Measurements from ENCODE around the gene TAS2R40. TPM values are rescaled to one million over a fixed set of nuclear protein-coding genes. Genes with fewer than 3 reads are reported as not detected.
"Not testable (repeated sequence)": the region's sequence is repeated elsewhere in the genome, so short reads cannot be mapped to it uniquely, and the experiment has no call there.

Gene TAS2R40
- total RNA-seq (not detected), polyA plus RNA-seq (not detected), total RNA-seq (0 reads per million in 6 experiments)

DNA sequence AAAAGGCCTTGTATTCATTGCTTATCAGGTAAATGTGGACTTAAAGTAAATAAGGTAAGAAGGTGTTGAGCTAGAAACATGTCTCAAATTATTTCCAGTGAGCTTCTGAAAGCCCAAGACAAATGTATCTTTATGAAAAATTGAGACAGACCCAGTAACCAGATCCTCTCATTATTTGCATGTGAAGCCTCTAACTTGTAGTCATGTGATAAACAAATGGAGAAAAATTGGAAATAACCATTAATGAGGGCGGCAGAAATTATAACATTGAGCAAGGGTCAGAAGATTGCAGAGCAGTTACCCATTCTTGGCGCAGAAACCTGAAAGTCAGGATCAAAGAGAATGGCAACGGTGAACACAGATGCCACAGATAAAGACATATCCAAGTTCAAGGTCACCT, at the start of gene TAS2R40:
Gene TAS2R40, plus strand, starts transcription at position 301 of the 400 bp plus-strand sequence. Its CDS starts 42 bp downstream, at position 343.
- no peak within 1 kb of the TSS for H3K4me3 Mint-ChIP-seq
- ATAC-seq (no peak), DNase-seq (no peak)
- H3K27me3 Mint-ChIP-seq, result peaks cover 5 to 19% (median 11%) of the 10 kb centered on the region in 5 donors
- H3K4me1 Mint-ChIP-seq, result peaks cover 0 to 2% (median 0%) of the 10 kb centered on the region in 4 donors
- no peaks in the 10 kb centered on the region for H3K9me3 Mint-ChIP-seq
- POLR2A ChIA-PET, result interaction anchor here (0.6 to 0.8 kb wide), 3 partner anchors 74 to 366 kb away, joined by 4 to 7 read pairs (median 4); no protein-coding TSS in a partner anchor
- no peaks in the 10 kb centered on the region for H3K36me3 Mint-ChIP-seq
- no peak within 1 kb of the TSS for H3K27ac Mint-ChIP-seq

DNA sequence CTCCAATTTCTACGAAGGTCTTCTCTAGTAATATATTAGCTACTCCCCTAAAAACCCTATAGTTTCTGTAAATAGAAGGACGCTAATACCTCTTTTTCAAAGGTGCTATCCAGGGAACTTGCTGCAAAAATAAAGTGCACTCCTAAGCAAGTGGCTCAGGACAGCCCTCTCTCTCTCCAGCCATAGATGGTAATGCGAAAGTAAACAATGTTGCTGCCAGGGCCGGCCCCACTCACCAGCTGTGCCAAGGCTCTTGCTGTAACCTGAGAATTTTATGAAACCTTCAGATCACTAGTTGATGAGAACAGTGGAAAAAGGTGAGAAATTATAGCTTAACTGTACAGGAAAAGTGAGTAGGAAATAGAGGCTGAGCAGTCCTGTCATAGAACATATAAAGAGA, 49.5 kb upstream of the TAS2R40 start:
- DNase-seq (no peak), ATAC-seq (no peak)
- POLR2A ChIA-PET, result no interaction called here
- H3K4me1 Mint-ChIP-seq, result peaks cover 0 to 6% (median 0%) of the 10 kb centered on the region in 4 donors
- H3K27ac Mint-ChIP-seq, result no peak overlapping the region
- H3K9me3 Mint-ChIP-seq, result peaks cover 2 to 16% (median 5%) of the 10 kb centered on the region in 9 donors
- H3K27me3 Mint-ChIP-seq, result peaks cover 0 to 11% (median 7%) of the 10 kb centered on the region in 5 donors
- H3K36me3 Mint-ChIP-seq, result peaks cover 0 to 5% (median 3%) of the 10 kb centered on the region in 3 donors
- H3K4me3 Mint-ChIP-seq, result no peak overlapping the region

DNA sequence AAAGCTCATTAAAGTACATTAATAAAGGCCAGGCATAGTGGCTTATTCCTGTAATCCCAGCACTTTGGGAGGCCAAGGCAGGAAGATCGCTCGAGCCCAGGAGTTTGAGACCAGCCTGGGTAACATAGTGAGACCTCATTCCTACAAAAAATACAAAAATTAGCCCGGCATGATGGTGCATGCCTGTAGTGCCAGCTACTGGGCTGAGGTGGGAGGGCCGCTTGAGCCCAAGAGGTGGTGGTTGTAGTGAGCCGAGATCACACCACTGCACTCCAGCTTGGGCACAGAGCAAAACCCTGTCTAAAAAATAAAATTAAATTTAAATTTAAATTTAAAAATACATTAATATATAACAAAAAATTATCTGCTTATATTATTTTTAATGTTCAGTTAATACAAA, 45.7 kb upstream of the TAS2R40 start:
- Mint-ChIP-seq H3K27me3 (peaks cover 0 to 9% (median 4%) of the 10 kb centered on the region in 5 donors), H3K9me3 (peaks cover 6 to 35% (median 23%) of the 10 kb centered on the region in 9 donors), H3K4me3 (no peak overlapping the region), H3K36me3 (peaks cover 0 to 24% (median 0%) of the 10 kb centered on the region in 3 donors), H3K4me1 (peaks cover 0 to 3% (median 0%) of the 10 kb centered on the region in 4 donors), H3K27ac (no peak overlapping the region)
- no peak for ATAC-seq
- DNase-seq, result no peak
- POLR2A ChIA-PET, result no interaction called here

DNA sequence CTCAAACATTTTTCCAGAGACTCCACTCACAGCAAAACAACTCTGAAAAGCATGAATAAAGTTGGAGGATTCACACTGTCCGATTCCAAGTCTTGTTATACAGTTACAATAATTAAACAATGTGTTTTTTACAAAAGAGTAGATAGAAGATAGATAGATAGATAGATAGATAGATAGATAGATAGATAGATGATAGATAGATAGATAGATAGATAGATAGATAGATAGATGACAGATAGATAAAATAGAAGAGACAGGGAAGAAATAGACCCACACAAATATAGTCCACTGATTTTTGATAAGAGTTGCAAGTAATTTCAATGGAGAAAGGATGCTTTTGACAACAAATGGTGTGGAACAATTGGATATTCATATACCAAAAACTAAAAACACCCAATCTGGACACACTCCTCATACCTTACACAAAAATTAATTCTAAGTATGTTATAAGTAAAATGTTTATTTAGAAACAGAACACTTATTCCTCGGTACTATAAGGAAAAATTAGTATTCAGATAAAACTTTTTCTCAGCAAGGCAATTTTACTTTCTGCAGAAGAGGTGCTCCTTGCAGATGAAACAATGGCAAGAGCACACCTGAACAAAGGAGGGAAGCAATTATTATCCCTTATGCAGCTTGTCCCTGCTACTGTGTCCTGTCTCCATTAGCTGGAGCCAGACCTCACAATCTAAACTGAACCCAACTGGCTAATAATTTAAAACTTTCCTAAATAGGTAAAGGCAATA, 44.3 kb upstream of the TAS2R40 start:
- no peak for ATAC-seq
- Mint-ChIP-seq H3K4me1 (peaks cover 0 to 8% (median 0%) of the 10 kb centered on the region in 4 donors), H3K27ac (no peak overlapping the region), H3K4me3 (no peak overlapping the region), H3K9me3 (peaks cover 6 to 40% (median 23%) of the 10 kb centered on the region in 9 donors), H3K36me3 (peaks cover 0 to 29% (median 0%) of the 10 kb centered on the region in 3 donors), H3K27me3 (peaks cover 4 to 17% (median 4%) of the 10 kb centered on the region in 5 donors)
- no peak for DNase-seq
- POLR2A ChIA-PET, result no interaction called here

DNA sequence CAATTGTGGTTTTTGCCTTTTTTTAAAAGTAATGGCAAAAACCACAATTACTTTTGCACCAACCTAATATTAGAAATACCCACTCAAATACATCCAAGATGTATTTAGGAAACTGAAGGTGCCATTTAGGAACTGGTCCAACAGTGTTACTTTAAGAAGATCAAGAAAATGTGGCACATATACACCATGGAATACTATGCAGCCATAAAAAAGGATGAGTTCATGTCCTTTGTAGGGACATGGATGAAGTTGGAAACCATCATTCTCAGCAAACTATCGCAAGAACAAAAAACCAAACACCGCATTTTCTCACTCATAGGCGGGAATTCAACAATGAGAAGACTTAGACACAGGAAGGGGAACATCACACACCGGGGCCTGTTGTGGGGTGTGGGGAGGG, 41.1 kb upstream of the TAS2R40 start:
- peaks cover 4 to 40% (median 23%) of the 10 kb centered on the region in 9 donors for H3K9me3 Mint-ChIP-seq
- peaks cover 0 to 29% (median 0%) of the 10 kb centered on the region in 3 donors for H3K36me3 Mint-ChIP-seq
- POLR2A ChIA-PET, H3K4me3 Mint-ChIP-seq, ATAC-seq, H3K27ac Mint-ChIP-seq, DNase-seq: not testable (repeated sequence)
- peaks cover 11 to 35% (median 17%) of the 10 kb centered on the region in 5 donors for H3K27me3 Mint-ChIP-seq
- peaks cover 0 to 21% (median 0%) of the 10 kb centered on the region in 4 donors for H3K4me1 Mint-ChIP-seq

DNA sequence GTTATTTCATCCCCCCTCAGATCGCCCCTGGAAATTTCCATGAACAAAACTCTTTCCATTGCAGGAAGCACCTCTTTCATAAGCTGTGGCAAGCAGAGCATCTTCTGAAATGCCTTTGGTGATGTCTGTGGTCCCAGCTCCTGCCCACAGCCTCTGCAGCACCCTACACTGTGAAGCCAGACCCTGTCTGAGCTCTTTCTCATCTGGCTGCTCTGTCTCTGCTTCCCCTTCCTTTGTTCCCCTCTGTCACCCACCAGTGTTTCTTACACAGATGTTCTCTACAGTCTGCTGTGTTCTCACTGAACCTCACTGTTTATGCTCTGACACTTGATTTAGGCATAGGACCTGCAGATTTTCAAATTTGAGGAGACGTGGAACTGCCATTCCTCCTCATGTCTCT, 40.5 kb upstream of the TAS2R40 start:
- Mint-ChIP-seq H3K4me3 (no peak overlapping the region), H3K27me3 (peaks cover 13 to 40% (median 20%) of the 10 kb centered on the region in 5 donors), H3K9me3 (peaks cover 4 to 40% (median 23%) of the 10 kb centered on the region in 9 donors), H3K4me1 (peaks cover 0 to 21% (median 0%) of the 10 kb centered on the region in 4 donors), H3K36me3 (peaks cover 0 to 29% (median 0%) of the 10 kb centered on the region in 3 donors), H3K27ac (no peak overlapping the region)
- no peak for DNase-seq
- no peak for ATAC-seq
- POLR2A ChIA-PET, result no interaction called here

DNA sequence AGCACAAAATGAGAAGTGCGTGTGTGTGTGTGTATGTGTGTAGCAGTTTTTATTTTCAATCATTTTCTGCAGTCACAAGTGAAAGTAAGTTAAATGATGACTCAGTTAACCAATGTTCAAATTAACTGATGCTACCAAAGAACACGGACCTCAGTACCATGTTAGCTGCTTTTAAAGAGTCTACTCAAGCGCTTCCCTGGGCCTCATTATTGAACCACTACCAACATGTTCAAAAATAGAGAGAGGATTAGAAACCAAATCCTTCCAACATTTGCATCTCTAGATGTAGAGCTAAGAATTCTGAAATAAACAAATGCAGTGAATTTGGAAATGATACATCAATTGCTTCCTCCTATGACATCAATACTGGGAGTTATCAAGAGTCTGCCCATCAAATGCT, 38.8 kb upstream of the TAS2R40 start, which contains the start of gene TAS2R39:
Gene TAS2R39, plus strand, starts transcription at position 396 of the 400 bp plus-strand sequence. Its CDS starts 0 bp downstream, at position 396.
- peaks cover 0 to 20% (median 0%) of the 10 kb centered on the region in 3 donors for H3K36me3 Mint-ChIP-seq
- DNase-seq, result no peak
- no peak for ATAC-seq
- no peak within 1 kb of the TSS for H3K4me3 Mint-ChIP-seq
- H3K4me1 Mint-ChIP-seq, result peaks cover 0 to 21% (median 0%) of the 10 kb centered on the region in 4 donors
- peaks cover 13 to 48% (median 23%) of the 10 kb centered on the region in 5 donors for H3K27me3 Mint-ChIP-seq
- H3K9me3 Mint-ChIP-seq, result peaks cover 4 to 30% (median 16%) of the 10 kb centered on the region in 9 donors
- H3K27ac Mint-ChIP-seq, result no peak within 1 kb of the TSS
- POLR2A ChIA-PET, result no interaction called here

DNA sequence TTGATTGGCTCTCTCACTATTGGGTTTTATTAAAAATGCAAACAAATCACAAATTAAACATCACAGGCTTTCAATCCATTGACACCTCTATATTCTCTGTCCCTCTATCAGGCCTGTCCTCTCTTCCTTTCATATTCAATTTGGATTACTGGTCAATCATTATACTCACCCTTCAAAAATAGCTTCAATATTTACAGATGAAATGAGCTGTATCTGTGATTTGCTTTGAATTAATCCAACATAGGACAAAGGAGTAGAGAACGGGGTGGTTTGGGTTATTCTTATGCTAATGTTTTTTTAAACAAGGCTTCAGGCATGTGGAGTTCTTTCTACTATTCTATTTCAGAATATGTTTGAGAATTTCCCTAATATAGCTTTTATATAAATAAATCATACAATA, 36.3 kb upstream of the TAS2R40 start:
- no peak overlapping the region for H3K27ac Mint-ChIP-seq
- peaks cover 0 to 6% (median 1%) of the 10 kb centered on the region in 9 donors for H3K9me3 Mint-ChIP-seq
- peaks cover 0 to 5% (median 0%) of the 10 kb centered on the region in 3 donors for H3K36me3 Mint-ChIP-seq
- H3K4me3 Mint-ChIP-seq, result no peak overlapping the region
- ATAC-seq, result no peak
- POLR2A ChIA-PET, result no interaction called here
- peaks cover 0 to 21% (median 0%) of the 10 kb centered on the region in 4 donors for H3K4me1 Mint-ChIP-seq
- H3K27me3 Mint-ChIP-seq, result peaks cover 9 to 44% (median 20%) of the 10 kb centered on the region in 5 donors
- no peak for DNase-seq

DNA sequence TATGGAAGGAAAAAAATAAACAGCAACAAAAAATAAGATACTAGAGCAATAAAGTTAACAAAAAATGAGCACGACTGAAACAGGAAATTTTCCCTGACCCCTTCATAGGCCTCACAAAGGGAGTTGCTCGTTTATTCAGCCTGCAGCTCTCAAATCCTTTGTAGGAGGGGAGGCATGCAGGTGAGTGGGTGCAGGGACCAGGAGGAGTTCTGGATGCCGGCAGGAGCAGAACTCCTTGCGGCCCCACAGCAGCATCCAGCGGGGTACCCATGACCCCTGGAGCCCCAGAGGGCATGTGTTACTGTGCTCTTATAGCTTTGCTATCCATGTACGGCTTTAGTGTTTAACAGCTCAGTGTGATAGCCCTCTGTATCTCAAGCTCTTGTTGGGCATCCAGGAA, 32.8 kb upstream of the TAS2R40 start:
- no peaks in the 10 kb centered on the region for H3K4me1 Mint-ChIP-seq

DNA sequence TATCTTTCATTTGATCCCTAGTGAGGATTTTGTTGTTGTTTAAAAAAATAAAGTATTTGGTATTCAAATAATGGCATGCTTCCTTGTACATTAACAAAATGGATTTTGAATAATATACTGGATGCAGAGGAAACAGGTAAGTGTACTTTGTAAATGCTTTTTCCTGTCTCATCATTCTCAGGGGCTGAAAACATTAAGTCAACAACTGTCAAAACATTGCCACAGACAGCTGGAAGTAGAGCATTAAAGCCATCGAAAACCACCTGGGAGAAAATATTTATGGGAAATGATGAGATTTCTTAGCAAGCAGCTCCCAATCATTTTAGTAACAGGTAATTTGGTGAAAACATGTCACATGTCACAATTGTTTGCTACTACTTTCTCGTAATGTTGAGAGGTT, 28.0 kb upstream of the TAS2R40 start:
- no peak for DNase-seq
- no peak overlapping the region for H3K27ac Mint-ChIP-seq
- H3K36me3 Mint-ChIP-seq, result peaks cover 0 to 3% (median 0%) of the 10 kb centered on the region in 3 donors
- no peak overlapping the region for H3K4me3 Mint-ChIP-seq
- H3K9me3 Mint-ChIP-seq, result no peaks in the 10 kb centered on the region
- no peaks in the 10 kb centered on the region for H3K4me1 Mint-ChIP-seq
- no peak for ATAC-seq
- H3K27me3 Mint-ChIP-seq, result peaks cover 0 to 8% (median 3%) of the 10 kb centered on the region in 5 donors
- POLR2A ChIA-PET, result no interaction called here

More for the DNA sequence above, 32.8 kb upstream of the TAS2R40 start:
- H3K27me3 Mint-ChIP-seq, result peaks cover 7 to 26% (median 9%) of the 10 kb centered on the region in 5 donors
- DNase-seq (no peak), ATAC-seq (no peak)
- H3K9me3 Mint-ChIP-seq, result peaks cover 0 to 1% (median 0%) of the 10 kb centered on the region in 9 donors
- H3K4me3 Mint-ChIP-seq, result no peak overlapping the region
- POLR2A ChIA-PET, result no interaction called here
- no peak overlapping the region for H3K27ac Mint-ChIP-seq
- H3K36me3 Mint-ChIP-seq, result no peaks in the 10 kb centered on the region

DNA sequence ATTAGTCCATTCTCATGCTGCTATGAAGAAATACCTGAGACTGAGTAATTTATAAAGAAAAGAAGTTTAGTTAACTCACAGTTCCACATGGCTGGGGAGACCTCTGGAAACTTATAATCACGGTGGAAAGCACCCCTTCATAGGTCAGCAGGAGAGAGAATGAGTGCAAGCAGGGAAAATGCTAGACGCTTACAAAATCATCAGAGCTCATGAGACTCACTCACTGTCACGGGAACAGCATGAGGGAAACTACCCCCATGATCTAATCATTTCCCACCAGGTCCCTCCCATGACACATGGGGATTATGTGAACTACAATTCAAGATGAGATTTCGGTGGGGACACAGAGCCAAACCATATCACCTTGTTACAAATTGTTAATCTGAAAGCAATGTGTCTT, 22.8 kb upstream of the TAS2R40 start:
- ATAC-seq (no peak), DNase-seq (no peak)
- Mint-ChIP-seq H3K27ac (no peak overlapping the region), H3K4me3 (no peak overlapping the region), H3K9me3 (no peaks in the 10 kb centered on the region), H3K36me3 (peaks cover 0 to 3% (median 0%) of the 10 kb centered on the region in 3 donors), H3K4me1 (peaks cover 0 to 2% (median 0%) of the 10 kb centered on the region in 4 donors), H3K27me3 (peaks cover 4 to 27% (median 13%) of the 10 kb centered on the region in 5 donors)
- POLR2A ChIA-PET, result no interaction called here

DNA sequence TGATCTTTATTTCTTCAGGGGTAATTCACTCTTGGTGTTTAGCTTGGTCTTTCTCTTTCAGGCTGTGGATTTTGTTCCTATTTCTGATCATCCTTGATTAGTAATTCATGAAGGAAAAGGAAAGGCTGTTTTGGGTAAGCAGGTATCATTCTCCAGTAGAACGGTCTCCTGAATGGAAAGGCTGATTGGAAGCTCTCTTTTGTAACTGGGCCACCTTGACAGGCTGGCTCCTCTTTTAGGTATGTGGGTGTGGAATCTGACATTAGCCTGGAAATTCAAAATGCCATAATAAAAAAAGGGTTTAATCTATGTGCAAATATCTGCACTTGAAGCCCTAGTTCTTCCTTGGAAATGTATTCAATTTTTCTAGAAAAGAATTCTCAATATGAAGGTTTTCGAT, 19.7 kb upstream of the TAS2R40 start:
- POLR2A ChIA-PET, result interaction anchor here (0.5 kb wide), 1 partner anchor 135 kb away, joined by 4 read pairs; no protein-coding TSS in a partner anchor
- peaks cover 0 to 3% (median 0%) of the 10 kb centered on the region in 3 donors for H3K36me3 Mint-ChIP-seq
- no peak overlapping the region for H3K4me3 Mint-ChIP-seq
- peaks cover 10 to 23% (median 21%) of the 10 kb centered on the region in 4 donors for H3K4me1 Mint-ChIP-seq
- H3K9me3 Mint-ChIP-seq, result no peaks in the 10 kb centered on the region
- DNase-seq (no peak), ATAC-seq (no peak)
- H3K27me3 Mint-ChIP-seq, result peaks cover 4 to 27% (median 13%) of the 10 kb centered on the region in 5 donors
- H3K27ac Mint-ChIP-seq, result no peak overlapping the region

DNA sequence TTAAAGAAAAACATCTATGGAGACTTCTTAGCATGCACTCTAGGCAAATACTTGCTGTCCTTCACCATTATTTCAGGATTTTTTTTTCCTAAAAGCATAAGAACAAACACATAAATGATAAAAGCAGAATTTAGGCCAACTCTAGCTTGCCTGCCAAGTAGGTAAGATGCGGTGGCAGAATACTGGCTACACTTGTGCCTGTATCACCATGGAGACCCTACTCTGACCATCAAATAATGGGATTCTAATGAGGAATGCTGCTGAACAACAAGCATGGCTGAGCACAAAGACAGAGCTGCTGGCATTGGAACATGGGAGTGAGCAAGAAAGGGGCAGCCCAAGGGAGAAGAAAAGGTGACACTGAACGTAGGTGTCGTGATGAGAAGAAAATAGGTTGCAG, 18.5 kb upstream of the TAS2R40 start:
- POLR2A ChIA-PET, result no interaction called here
- peaks cover 2 to 27% (median 13%) of the 10 kb centered on the region in 5 donors for H3K27me3 Mint-ChIP-seq
- ATAC-seq, result no peak

More for the DNA sequence above, 18.5 kb upstream of the TAS2R40 start:
- DNase-seq, result no peak
- H3K27ac Mint-ChIP-seq, result peak overlapping the region in 1 of 10 donors; percentile 12
- H3K4me3 Mint-ChIP-seq, result no peak overlapping the region
- peaks cover 0 to 3% (median 0%) of the 10 kb centered on the region in 3 donors for H3K36me3 Mint-ChIP-seq
- H3K4me1 Mint-ChIP-seq, result peaks cover 10 to 23% (median 21%) of the 10 kb centered on the region in 4 donors
- no peaks in the 10 kb centered on the region for H3K9me3 Mint-ChIP-seq
